ENCODE data around the gene LDLRAP1.

- peak; percentile 57 to 81 (median 72) for TF ChIP-seq CTCF (IDR thresholded peaks at IDR 0.05)
- no peak for TF ChIP-seq POLR2A (IDR thresholded peaks at IDR 0.05)
Measured at GRCh38 chr1:25520446-25521061, 22.9 kb upstream of the LDLRAP1 start.

All from thyroid gland (tissue), 4 donors.